Muscle of leg (tissue), 11 donors: Measurements from ENCODE around the gene LYRM7. TPM values are rescaled to one million over a fixed set of nuclear protein-coding genes. Genes with fewer than 3 reads are reported as not detected.

ENCODE experiments used
- DNase-seq: peaks from one replicate; pipeline ENCODE4 v3.0.0; 2013
- H3K27ac ChIP-seq: one replicate; pipeline ENCODE4 v1.5.1; 2013; ENCODE audit warnings: mild to moderate bottlenecking, low read length, control low read depth
- H3K27me3 ChIP-seq: one replicate; pipeline ENCODE4 v1.6.1; 2013; ENCODE audit warnings: low read length; ENCODE audit not compliant: control insufficient read depth, insufficient read depth
- H3K36me3 ChIP-seq: one replicate; pipeline ENCODE4 v1.6.1; 2013; ENCODE audit warnings: low read length; ENCODE audit not compliant: control insufficient read depth, insufficient read depth
- H3K4me1 ChIP-seq: one replicate; pipeline ENCODE4 v1.6.1; 2013; ENCODE audit warnings: low read length; ENCODE audit not compliant: control insufficient read depth, insufficient read depth
- H3K4me3 ChIP-seq: one replicate; pipeline ENCODE4 v1.5.1; 2013; ENCODE audit warnings: low read length, control low read depth
- H3K9me3 ChIP-seq: replicated peaks from 2 replicates; pipeline ENCODE4 v1.6.1; 2013; ENCODE audit warnings: low read depth, low read length; ENCODE audit not compliant: control insufficient read depth
- WGBS: methylation state at CpG from one replicate; pipeline ENCODE4 v1.1.5; 2013; ENCODE audit warnings: missing lambda C conversion rate; ENCODE audit not compliant: insufficient coverage; 5-methylcytosine and 5-hydroxymethylcytosine counted together
- polyA plus RNA-seq, 8 donors: library from polyadenylated mRNA; unstranded; fragments of 120-200 nt; gene quantifications; one replicate each; pipeline versions ENCODE4 v1.2.1 to v1.2.3, GENCODE V29; 2013; ENCODE audit warnings: inconsistent platforms in 1 of 8, low replicate concordance in 1 of 8; ENCODE audit not compliant: insufficient read length in 8 of 8, insufficient read depth in 1 of 8
- total RNA-seq: library from RNA; stranded (reverse); fragments of 120-200 nt; gene quantifications from one replicate; pipeline ENCODE4 v1.2.4, GENCODE V29; 2013

Gene LYRM7
- total and polyA plus RNA-seq, 9 donors = 8.3 to 12.7 (median 10.8) TPM

DNA sequence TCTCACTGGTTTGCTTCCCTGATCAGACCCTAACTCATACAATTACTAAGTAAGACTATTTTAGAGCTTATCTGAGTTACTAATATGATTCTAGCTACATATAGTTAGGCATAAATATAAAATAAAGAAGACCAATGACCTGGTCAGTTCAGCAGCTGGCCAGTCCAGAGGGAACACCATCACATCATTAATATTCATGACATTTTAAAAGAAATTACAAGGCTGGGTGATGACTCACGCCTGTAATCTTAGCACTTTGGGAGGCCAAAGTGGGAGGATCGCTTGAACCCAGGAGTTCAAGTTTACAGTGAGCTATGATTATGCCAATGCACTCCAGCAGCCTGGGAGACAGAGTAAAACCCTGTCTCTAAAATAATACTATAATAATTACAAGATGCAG lies 56.2 kb downstream of the LYRM7 start:
- DNase-seq = no peak
- WGBS = no CpG with 5 or more reads among the region's 2 CpGs
- Histone ChIP-seq H3K4me3 (no peak overlapping the region), H3K36me3 (no peaks in the 10 kb centered on the region), H3K9me3 (no peaks in the 10 kb centered on the region), H3K4me1 (no peaks in the 10 kb centered on the region), H3K27ac (no peak overlapping the region), H3K27me3 (no peaks in the 10 kb centered on the region)

DNA sequence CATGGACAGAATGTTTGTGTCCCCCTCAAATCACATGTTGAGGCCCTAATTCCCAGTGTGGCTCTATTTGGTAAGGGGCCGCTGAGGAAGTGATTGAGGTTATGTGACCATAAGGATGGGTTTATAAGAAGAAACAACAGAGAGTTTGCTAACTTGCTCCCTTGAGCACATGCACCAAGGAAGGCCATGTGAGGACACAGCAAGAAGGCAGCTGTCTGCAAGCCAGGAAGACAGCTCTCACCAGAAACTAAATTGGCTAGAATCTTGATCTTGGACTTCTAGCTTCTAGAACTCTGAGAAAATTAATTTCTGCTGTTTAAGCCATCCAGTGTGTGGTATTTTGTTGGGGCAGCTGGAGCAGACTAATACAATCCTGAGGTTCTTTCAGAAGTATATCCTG lies 57.9 kb downstream of the LYRM7 start:
- no peaks in the 10 kb centered on the region for H3K36me3 ChIP-seq
- no peak overlapping the region for H3K27ac ChIP-seq
- 100% methylated on average over 1 of the region's 1 CpG for WGBS
- H3K4me1 ChIP-seq = no peaks in the 10 kb centered on the region
- H3K9me3 ChIP-seq = no peaks in the 10 kb centered on the region
- DNase-seq = no peak
- no peaks in the 10 kb centered on the region for H3K27me3 ChIP-seq
- no peak overlapping the region for H3K4me3 ChIP-seq

DNA sequence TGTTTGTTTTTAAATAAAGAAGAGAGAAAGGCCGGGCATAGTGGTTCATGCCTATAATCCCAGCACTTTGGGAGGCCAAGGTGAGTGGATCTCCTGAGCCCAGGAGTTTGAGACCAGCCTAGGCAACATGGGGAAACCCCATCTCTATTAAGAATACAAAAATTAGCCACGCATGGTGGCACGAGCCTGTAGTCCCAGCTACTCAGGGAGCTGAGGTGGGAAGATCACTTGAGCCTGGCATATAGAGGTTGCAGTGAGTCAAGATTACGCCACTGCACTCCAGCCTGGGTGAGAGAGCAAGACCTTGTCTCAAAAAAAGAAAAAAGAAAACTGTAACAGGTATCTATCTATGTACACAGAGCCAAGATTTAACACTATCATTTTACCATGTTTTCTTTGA lies 58.9 kb downstream of the LYRM7 start:
- no peak overlapping the region for H3K4me3 ChIP-seq
- no peaks in the 10 kb centered on the region for H3K4me1 ChIP-seq
- no peaks in the 10 kb centered on the region for H3K9me3 ChIP-seq
- DNase-seq = no peak
- H3K27ac ChIP-seq = no peak overlapping the region
- 80% methylated on average over 1 of the region's 4 CpGs for WGBS
- no peaks in the 10 kb centered on the region for H3K36me3 ChIP-seq
- H3K27me3 ChIP-seq = no peaks in the 10 kb centered on the region

DNA sequence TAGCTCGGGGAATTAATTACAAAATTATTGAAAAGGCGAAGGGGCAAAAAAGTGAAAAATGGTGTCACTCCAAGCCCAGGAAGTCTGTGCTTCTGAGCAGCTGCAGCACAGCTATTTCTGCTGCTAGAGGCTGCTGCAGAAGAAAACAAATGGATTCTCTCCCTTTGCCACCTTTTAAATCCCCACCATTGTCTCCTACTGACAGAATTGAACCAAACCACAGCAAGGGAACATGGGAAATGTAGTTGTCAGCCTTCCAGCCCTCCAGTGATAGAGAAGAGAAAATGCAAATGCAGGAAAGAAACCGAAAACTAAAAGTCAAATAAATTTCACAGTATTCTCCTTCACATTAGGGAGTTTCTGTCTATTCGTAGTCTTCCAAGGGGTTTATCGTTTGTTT lies 59.7 kb downstream of the LYRM7 start:
- no peak overlapping the region for H3K27ac ChIP-seq
- no CpG with 5 or more reads among the region's 5 CpGs for WGBS

DNA sequence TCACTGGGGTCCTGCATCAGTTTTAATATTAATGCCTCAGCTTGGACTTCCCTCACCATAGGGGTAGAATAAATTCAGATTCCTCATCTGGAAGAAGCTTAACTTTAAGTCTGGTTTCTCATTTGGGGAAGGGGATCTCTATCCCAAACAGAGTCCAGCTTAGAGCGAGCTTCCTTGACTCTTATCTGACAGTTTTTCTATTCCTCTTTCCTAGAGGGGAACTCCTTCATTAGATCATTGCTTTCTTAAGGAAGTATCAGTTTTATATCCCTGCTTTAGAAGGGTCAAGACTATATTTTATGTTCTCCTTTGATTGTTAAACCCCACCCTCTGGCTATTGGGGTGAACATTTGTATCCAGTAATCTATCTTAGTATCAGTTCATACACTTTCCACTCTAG lies 68.9 kb downstream of the LYRM7 start:
- Histone ChIP-seq H3K27ac (no peak overlapping the region), H3K4me1 (no peaks in the 10 kb centered on the region), H3K27me3 (no peaks in the 10 kb centered on the region), H3K9me3 (no peaks in the 10 kb centered on the region), H3K4me3 (no peak overlapping the region), H3K36me3 (no peaks in the 10 kb centered on the region)
- WGBS = no CpG with 5 or more reads among the region's 1 CpG
- DNase-seq = no peak

More for the DNA sequence above, 59.7 kb downstream of the LYRM7 start:
- DNase-seq = no peak
- Histone ChIP-seq H3K4me3 (no peak overlapping the region), H3K4me1 (no peaks in the 10 kb centered on the region), H3K36me3 (no peaks in the 10 kb centered on the region), H3K27me3 (no peaks in the 10 kb centered on the region), H3K9me3 (no peaks in the 10 kb centered on the region)

DNA sequence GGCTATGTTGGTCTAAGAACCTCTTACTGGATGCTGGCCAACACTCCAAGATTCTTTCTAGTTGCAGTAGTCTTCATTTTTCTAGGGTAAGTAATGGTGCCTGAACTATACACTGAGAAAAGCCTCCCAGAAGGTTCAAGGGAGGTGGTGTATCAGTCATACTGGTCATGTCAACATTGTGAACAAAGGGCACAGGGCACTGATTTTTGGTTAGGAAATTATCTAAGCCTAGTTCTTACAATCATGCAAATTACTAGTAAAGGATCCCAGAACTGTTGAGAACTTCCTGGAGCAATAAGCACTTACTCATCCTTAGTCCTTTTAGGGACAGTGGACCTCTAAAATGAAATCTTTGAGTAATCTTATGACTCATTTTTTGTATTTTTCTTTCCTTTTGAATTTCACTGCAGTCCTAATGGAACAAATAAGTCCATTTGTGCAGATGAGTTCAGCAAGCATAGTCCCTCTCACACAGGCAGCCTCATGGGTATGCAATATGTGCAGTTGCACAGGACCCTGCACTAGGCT lies 72.0 kb downstream of the LYRM7 start:
- Histone ChIP-seq H3K36me3 (no peaks in the 10 kb centered on the region), H3K4me3 (no peak overlapping the region), H3K27ac (no peak overlapping the region), H3K4me1 (no peaks in the 10 kb centered on the region), H3K9me3 (peaks cover 3% of the 10 kb centered on the region), H3K27me3 (no peaks in the 10 kb centered on the region)
- DNase-seq = no peak

DNA sequence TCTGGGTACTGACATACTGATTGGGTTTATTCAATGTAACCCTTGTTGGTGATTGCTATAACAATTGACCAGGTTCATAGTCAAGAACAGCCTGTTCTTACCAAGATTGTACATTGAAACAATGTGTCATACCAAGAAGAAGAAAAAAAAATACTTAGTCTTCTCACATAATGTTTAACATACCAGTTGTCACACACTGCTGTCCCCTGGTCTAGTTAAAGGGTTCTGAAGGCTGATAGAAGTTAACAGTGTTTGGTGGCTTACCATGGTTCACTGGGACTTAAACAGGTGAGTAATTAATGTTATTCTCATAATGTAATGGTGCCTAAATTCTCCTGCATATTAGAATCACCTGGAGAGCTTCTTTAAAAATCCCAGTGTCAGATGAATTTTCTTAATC lies 74.6 kb downstream of the LYRM7 start:
- Histone ChIP-seq H3K27ac (no peak overlapping the region), H3K4me3 (no peak overlapping the region), H3K9me3 (peaks cover 3% of the 10 kb centered on the region), H3K27me3 (no peaks in the 10 kb centered on the region), H3K36me3 (no peaks in the 10 kb centered on the region), H3K4me1 (no peaks in the 10 kb centered on the region)
- no peak for DNase-seq

DNA sequence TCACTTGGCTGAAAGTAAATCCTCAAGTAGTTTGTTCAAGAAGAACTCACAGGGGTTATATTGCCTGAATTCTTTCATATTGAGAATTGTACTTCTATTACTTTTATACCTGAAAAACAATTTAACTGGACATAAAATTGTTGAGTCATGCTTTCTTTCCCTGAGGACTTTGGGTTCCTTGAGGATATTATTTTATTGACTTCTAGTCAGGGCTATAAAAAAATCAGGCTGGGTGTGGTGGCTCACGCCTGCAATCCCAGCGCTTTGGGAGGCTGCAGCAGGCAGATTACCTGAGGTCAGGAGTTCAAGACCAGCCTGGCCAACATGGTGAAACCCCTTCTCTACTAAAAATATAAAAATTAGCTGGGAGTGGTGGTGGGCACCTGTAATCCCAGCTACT lies 75.2 kb downstream of the LYRM7 start:
- WGBS = no CpG with 5 or more reads among the region's 2 CpGs
- no peak for DNase-seq
- no peak overlapping the region for H3K4me3 ChIP-seq

DNA sequence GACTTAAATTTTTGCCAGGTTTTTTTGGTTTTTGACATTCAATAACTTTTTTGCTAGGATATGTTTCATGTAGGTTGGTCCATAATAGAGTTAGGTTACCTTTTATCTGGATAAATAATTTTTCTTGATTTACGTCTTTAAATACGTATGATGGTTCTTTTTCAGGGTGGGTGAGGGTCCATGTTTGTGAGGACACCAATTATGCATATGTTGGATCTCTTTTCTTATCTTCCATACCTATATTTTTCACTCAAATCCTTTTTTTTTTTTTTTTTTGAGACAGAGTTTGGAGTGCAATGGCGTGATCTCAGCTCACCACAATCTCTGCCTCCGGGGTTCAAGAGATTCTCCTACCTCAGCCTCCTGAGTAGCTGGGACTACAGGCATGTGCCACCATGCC lies 75.8 kb downstream of the LYRM7 start:
- no peak overlapping the region for H3K4me3 ChIP-seq
- no peaks in the 10 kb centered on the region for H3K36me3 ChIP-seq
- H3K4me1 ChIP-seq = no peaks in the 10 kb centered on the region
- WGBS = no CpG with 5 or more reads among the region's 4 CpGs
- peaks cover 3% of the 10 kb centered on the region for H3K9me3 ChIP-seq
- DNase-seq = no peak
- H3K27ac ChIP-seq = no peak overlapping the region
- H3K27me3 ChIP-seq = no peaks in the 10 kb centered on the region

More for the DNA sequence above, 75.2 kb downstream of the LYRM7 start:
- Histone ChIP-seq H3K36me3 (no peaks in the 10 kb centered on the region), H3K27ac (no peak overlapping the region), H3K9me3 (peaks cover 3% of the 10 kb centered on the region), H3K4me1 (no peaks in the 10 kb centered on the region), H3K27me3 (no peaks in the 10 kb centered on the region)

DNA sequence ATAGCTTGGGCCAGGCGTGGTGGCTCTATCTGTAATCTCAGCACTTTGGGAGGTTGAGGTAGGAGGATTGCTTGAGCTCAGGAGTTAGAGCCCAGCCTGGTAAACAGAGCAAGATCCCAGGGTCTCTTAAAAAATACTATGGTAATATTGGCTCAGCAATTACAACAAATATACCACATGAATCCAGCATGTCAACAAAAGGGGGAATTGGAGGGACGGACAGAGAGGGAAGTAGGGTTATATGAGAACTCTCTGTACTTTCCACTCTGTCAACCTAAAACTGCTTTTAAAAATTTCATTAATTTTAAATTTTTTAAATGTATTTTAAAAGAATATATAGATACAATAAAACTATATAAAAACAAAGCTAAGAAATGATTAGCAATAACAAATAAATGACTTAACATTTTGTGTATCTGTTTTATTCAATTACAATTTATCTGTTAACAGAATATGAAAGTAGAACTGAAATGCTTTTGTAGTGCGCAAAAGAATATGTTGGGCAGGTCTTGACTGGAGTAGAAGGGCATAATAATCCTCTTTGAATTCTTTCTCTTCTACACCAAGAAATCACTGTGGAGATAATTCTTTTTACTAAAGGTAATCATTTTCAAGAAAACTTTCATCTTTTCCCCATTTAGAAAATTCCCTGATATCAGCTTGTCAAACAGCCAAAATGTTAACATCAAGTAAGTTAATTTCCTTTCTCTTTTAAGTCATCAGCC lies 80.2 kb downstream of the LYRM7 start:
- Histone ChIP-seq H3K9me3 (peaks cover 3% of the 10 kb centered on the region), H3K36me3 (no peaks in the 10 kb centered on the region), H3K27ac (no peak overlapping the region), H3K27me3 (no peaks in the 10 kb centered on the region), H3K4me3 (no peak overlapping the region), H3K4me1 (no peaks in the 10 kb centered on the region)
- DNase-seq = no peak
- no CpG with 5 or more reads among the region's 3 CpGs for WGBS

DNA sequence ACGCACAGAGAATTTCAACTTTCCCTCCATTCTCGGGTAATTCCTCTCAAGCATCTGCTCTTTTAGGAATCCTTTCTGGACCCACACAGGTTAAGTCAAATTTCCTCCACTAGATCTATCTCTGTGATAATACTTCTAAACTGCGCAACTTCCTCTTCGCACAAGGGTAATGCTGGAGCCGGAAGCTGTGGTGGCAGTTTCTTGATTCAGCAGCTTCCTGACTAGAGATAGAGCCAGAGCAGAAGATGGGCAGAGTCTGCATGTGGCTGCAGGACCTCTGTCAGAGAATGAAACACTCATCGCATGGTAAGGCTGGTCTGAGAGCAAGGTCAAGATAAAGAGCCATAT lies 82.1 kb downstream of the LYRM7 start:
- DNase-seq = peak; percentile 72
- Histone ChIP-seq H3K4me1 (no peaks in the 10 kb centered on the region), H3K4me3 (no peak overlapping the region), H3K27ac (peak overlapping the region; percentile 9), H3K36me3 (no peaks in the 10 kb centered on the region), H3K9me3 (no peaks in the 10 kb centered on the region), H3K27me3 (no peaks in the 10 kb centered on the region)
- 73% methylated on average over 5 of the region's 6 CpGs for WGBS
